SU-DHL-6 (cell line): ENCODE measurements around the gene FBXW11.

Source experiments
- H2AFZ ChIP-seq: fragments of 200-600 bp; sonication (generic); 2 replicates; pipeline ENCODE4 v1.6.1; 2014; ENCODE audit warnings: low read depth, mild to moderate bottlenecking, moderate library complexity, mixed read lengths, antibody characterized with exemption, low read length; ENCODE audit not compliant: severe bottlenecking
- H3F3A ChIP-seq: fragments of 200-600 bp; shearing (Covaris generic); 2 replicates; pipeline ENCODE4 v1.6.0; 2016; ENCODE audit warnings: antibody characterized with exemption, mild to moderate bottlenecking; ENCODE audit not compliant: insufficient read depth
- H3K27ac ChIP-seq: fragments of 200-600 bp; sonication (generic); 2 replicates; pipeline ENCODE4 v1.5.1; 2016; ENCODE audit warnings: low read depth, mild to moderate bottlenecking, low read length, moderate library complexity, mixed read lengths
- H3K27me3 ChIP-seq: fragments of 200-600 bp; sonication (generic), shearing (Covaris generic); 2 replicates; pipeline ENCODE4 v1.6.0; 2014; ENCODE audit warnings: mild to moderate bottlenecking, low read length
- H3K36me3 ChIP-seq: fragments of 200-600 bp; sonication (generic); 2 replicates; pipeline ENCODE4 v1.6.1; 2014; ENCODE audit warnings: mild to moderate bottlenecking, low read length, mixed read lengths
- H3K4me2 ChIP-seq: fragments of 300-600, 200-600 bp; shearing (Covaris generic), sonication (generic); 2 replicates; pipeline ENCODE4 v1.6.0; 2014; ENCODE audit warnings: low read length, low read depth, mild to moderate bottlenecking; ENCODE audit not compliant: poor library complexity, severe bottlenecking
- H3K4me3 ChIP-seq: fragments of 200-600 bp; sonication (generic); 2 replicates; pipeline ENCODE4 v1.5.1; 2014; ENCODE audit warnings: antibody characterized with exemption, low read length, mild to moderate bottlenecking, mixed read lengths; ENCODE audit not compliant: insufficient read depth, poor library complexity, severe bottlenecking
- H3K79me2 ChIP-seq: fragments of 200-600 bp; sonication (generic); 2 replicates; pipeline ENCODE4 v1.6.1; 2014; ENCODE audit warnings: mild to moderate bottlenecking, low read length, moderate library complexity; ENCODE audit not compliant: insufficient read depth
- H3K9ac ChIP-seq: fragments of 200-600 bp; sonication (generic); 2 replicates; pipeline ENCODE4 v1.7.0; 2014; ENCODE audit warnings: mild to moderate bottlenecking, low read length
- H3K9me2 ChIP-seq: fragments of 200-600 bp; sonication (generic); replicated peaks from 2 replicates; pipeline ENCODE4 v1.6.1; 2014; ENCODE audit warnings: low read length; ENCODE audit not compliant: insufficient read depth
- H3K9me3 ChIP-seq: fragments of 200-600 bp; sonication (generic); 2 replicates; pipeline ENCODE4 v1.6.1; 2014; ENCODE audit warnings: low read length, mixed read lengths; ENCODE audit not compliant: insufficient read depth
- H4K20me1 ChIP-seq: fragments of 200-600 bp; sonication (generic); 2 replicates; pipeline ENCODE4 v1.6.1; 2014; ENCODE audit warnings: low read depth, mild to moderate bottlenecking, antibody characterized with exemption, low read length, moderate library complexity, mixed read lengths
- CTCF ChIP-seq: fragments of 200-600 bp; sonication (generic); IDR thresholded peaks from one replicate; pipeline ENCODE4 v1.5.1; 2017; ENCODE audit warnings: antibody characterized with exemption, mild to moderate bottlenecking, low read length, moderate library complexity; ENCODE audit not compliant: insufficient read depth, poor library complexity, severe bottlenecking
- EZH2phosphoT487 ChIP-seq: fragments of 200-600 bp; sonication (generic), shearing (Covaris generic); conservative IDR thresholded peaks from 2 replicates; pipeline ENCODE4 v1.6.1; 2018; ENCODE audit warnings: mild to moderate bottlenecking, antibody characterized with exemption, low read length, moderate library complexity, mixed read lengths

Gene FBXW11

DNA sequence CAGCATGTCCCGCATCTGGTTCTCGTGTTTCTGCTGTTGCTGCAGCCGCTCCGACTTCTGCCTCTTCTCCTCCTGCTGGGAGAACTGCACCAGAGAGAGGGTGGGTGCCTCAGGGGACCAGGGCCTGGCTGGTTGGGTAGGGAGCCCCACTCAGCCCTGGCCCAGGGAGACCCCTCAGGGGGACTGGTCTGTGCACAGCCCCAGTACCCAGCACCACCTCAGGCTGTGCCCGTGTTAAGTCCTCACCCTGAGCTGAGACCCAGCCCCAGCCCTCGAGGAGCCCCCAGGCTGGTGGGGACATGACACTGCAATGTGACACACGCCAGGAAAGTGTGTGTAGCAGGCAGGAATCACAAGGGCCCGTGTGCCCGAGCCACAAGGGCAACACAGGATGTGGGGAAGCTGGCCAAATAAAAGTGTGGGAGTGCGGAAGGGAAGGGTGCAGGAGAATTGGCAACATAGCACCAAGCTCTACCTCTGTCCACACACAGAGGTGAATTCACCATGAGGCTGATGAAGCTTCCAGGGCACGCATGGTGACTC is 48.2 kb upstream of the FBXW11 start:
- Histone ChIP-seq H3K79me2 (no peaks in the 10 kb centered on the region), H3K4me2 (no peak overlapping the region), H3F3A (0 out of 2 replicates have a peak, but pooled peaks cover 2% of the 10 kb centered on the region), H3K9me3 (no peaks in the 10 kb centered on the region), H3K36me3 (0 out of 2 replicates have a peak, but pooled peaks cover 6% of the 10 kb centered on the region), H3K27me3 (no peaks in the 10 kb centered on the region), H3K9ac (no peak overlapping the region), H2AFZ (no peak overlapping the region), H3K9me2 (no peaks in the 10 kb centered on the region), H3K4me3 (no peak overlapping the region), H3K27ac (no peak overlapping the region), H4K20me1 (no peaks in the 10 kb centered on the region)
- TF ChIP-seq CTCF (no peak), EZH2phosphoT487 (no peak)

GRCh38 chr5:172052450-172053236 is 46.2 kb upstream of the FBXW11 start:
- Histone ChIP-seq H3K4me3 (no peak overlapping the region), H3K9me2 (no peaks in the 10 kb centered on the region), H3K9me3 (no peaks in the 10 kb centered on the region), H2AFZ (no peak overlapping the region), H3F3A (0 out of 2 replicates have a peak, but pooled peaks cover 2% of the 10 kb centered on the region), H3K9ac (no peak overlapping the region), H3K36me3 (0 out of 2 replicates have a peak, but pooled peaks cover 6% of the 10 kb centered on the region), H3K27me3 (no peaks in the 10 kb centered on the region), H3K79me2 (no peaks in the 10 kb centered on the region), H3K4me2 (no peak overlapping the region), H4K20me1 (no peaks in the 10 kb centered on the region), H3K27ac (no peak overlapping the region)
- TF ChIP-seq CTCF, result no peak
- no peak for TF ChIP-seq EZH2phosphoT487

- Histone ChIP-seq H3K9ac (no peak overlapping the region), H3K27ac (no peak overlapping the region), H3K9me2 (no peaks in the 10 kb centered on the region), H4K20me1 (no peaks in the 10 kb centered on the region), H3K79me2 (no peaks in the 10 kb centered on the region), H3K4me3 (no peak overlapping the region), H3K36me3 (0 out of 2 replicates have a peak, but pooled peaks cover 6% of the 10 kb centered on the region), H3K27me3 (no peaks in the 10 kb centered on the region), H3K9me3 (no peaks in the 10 kb centered on the region), H3F3A (0 out of 2 replicates have a peak, but pooled peaks cover 2% of the 10 kb centered on the region), H2AFZ (no peak overlapping the region), H3K4me2 (no peak overlapping the region)
- TF ChIP-seq EZH2phosphoT487, result no peak
- TF ChIP-seq CTCF, result no peak
These were observed 45.4 kb upstream of the FBXW11 start for GRCh38 chr5:172051643-172052339.
